Measurements from ENCODE around the gene ZSWIM6. TPM values are rescaled to one million over a fixed set of nuclear protein-coding genes. Genes with fewer than 3 reads are reported as not detected.

Gene ZSWIM6
- total RNA-seq, 1 donor from 2014 or later, result 5.9 TPM

DNA sequence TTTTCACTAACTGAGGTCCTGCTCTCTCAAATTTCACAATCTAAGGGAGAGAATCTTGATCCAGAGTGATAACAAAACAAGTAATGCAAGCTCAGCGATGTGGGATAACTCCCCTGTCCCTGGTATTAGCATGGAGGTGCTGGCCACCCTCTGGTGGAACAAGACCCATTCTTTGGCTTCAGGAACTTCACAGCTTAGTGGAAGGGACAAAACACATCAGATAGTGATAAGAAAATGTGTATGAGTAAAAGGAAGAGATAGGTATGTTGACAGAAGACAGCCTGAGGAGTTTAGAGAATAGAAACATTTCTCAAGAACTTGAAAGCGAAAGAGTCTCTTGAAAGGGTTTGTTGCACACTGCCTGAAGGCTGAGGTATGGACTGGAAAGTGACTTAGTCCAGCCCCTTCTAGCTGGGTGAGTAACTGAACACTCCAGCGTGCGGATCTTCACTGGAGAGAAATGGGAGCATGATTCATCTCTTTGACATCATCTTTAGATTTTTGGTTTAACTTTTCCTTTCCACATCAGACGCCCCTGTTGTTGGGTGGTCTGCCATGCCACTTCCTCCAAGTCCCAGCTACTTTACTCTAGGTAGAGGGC is 25.4 kb upstream of the ZSWIM6 start:
- intact Hi-C loops (cut with micrococcal nuclease), result loop anchor here (2.0 kb wide), 1 partner anchor 22 kb away; no protein-coding TSS in a partner anchor

DNA sequence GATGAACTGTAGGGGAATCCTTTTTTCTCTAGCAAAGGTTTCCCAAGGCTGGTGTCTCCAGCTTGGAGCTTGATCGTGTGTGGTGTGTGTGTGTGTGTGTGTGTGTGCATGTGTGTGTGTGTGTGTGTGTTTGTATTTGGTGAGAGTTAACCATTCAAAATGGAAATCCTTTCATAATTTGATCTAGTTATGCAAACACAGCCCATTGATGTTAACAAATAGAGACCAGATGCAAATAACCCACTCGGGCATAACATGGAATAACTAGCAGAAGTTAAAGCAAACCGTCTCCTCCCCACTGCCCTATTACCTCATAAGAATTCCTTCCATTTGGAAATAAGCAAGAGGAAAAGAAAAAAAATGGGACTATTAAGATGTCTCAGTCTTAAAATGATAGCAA is 24.9 kb upstream of the ZSWIM6 start:
- intact Hi-C loops (cut with micrococcal nuclease), result loop anchor here (2.0 kb wide), 1 partner anchor 22 kb away; no protein-coding TSS in a partner anchor

GRCh38 chr5:61307611-61308010 is 24.4 kb upstream of the ZSWIM6 start:
- intact Hi-C loops (cut with micrococcal nuclease), result loop anchor here (2.0 kb wide), 1 partner anchor 21 kb away; no protein-coding TSS in a partner anchor

- intact Hi-C loops (cut with micrococcal nuclease), result no loop called here
These were observed 23.3 kb upstream of the ZSWIM6 start for GRCh38 chr5:61308712-61309111.

DNA sequence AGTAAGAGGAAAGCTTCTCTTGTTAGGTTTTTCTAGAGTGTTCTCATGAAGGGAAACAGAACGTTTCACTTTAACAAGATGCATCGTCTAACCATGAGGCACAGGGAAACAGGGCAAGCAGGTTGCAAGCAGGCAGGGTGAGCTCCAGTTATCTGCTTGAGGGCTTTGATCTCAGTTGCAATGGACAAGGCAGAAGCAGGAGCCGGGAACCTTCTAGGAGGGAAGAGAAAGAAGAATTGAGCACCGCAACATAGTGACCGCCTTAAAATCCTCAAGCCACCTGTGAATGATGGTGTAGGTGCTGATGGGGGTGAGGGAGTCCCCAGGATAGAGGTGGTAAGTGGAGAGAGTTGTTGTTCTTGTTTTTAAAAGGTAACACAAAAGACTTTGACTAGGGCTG is 22.9 kb upstream of the ZSWIM6 start:
- intact Hi-C loops (cut with micrococcal nuclease), result no loop called here

DNA sequence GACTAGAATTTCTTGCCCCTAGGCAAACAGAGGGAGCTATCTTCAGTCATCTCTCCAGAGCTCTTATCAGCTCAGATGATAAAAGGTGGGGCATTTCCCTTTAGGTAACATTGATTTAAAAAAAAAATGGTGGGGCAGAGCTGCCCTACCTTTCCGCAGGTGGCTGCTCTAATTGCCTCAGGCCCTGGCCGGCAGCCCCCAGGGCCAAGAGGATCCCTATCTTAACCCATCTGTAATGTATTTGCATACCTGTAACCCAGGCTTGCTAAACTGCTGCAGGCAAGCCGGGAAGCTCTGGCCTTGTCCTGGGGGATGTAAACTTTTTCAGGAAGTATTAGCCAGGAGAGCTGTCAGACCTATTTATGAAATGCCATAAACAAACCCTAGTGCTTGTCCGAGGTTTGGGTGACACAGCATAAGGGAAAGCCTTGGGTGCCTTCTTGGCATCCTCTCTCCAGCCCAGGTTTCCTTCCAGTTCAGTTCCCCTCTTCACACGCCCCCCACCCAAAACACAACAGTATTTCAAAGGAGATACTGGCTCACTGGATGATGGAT is 20.9 kb upstream of the ZSWIM6 start:
- intact Hi-C loops (cut with micrococcal nuclease), result no loop called here

DNA sequence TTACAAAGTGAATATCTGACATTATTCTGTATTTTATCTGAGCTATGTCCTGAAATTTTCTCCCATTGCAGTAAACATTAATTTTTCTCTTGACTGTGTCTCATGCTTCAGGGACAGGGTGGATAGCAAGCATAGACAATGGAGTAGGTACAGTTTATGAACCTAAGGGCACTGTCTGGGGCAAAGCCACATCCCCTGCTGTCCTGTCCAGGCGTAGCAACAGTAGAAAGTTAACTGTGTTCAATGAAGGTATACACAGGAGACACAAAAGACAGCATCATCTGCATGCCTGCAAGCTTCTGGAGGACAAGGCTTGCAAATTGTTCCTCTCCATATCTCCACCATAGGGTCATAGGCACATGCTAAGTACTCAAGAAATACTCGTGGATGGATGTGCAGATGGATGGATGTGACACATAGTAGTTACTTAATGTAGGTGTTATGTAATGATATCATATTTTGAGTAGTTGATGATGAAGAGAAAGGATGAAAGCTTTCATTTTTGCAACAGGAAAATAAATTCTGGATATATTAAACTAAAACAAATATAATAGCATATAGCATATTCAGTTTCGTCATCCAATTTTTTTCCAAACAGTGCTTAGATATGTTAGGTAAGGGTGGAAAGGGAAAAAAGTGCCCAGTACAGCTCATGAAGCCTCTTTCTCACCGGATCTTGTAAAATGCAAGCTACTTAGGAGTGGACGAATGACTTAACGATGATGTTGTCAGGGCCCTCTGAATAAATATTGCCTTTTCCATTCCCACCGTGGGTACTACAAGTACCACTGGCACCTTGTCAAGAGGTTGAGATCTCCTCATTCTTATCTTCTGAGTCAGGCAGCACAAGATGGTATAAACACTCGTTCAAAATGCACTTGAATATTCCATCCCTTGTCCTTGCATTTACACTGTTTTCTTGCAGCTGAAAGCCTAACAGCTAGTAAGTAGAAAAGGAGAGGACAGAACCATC is 19.9 kb upstream of the ZSWIM6 start:
- intact Hi-C loops (cut with micrococcal nuclease), result no loop called here

DNA sequence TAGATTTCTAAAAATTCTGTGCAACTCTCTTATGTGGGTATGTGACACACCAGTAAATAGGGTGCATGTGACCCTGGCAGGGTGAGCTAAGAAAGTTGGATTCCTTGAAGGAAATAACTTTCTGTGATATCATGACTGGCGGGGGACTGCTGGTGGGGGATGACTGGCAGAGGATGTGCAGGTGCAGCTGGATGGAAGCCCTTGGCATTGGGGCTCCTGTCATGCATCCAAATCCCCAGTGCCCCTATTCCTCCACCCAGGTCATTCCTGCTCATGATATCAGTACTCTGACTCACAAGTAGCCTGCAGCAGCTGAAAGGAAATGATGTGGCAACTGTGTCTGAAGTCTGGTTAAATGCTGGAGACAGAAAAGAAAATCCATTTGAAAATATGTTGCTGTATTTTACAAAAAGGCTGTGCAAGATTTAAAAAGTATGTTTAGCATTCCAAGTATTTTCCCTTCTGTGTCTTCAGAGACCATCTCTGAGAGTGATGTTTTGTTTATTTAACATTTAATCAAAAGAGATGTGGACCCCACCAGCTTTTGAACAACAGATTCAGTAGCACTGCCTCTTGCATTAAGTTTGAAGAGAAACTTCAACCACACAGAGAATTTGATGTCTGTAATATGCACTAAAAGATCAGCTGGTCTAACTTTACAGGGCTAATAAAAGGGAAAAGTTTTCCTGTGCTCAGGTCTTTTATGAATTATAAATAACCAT is 17.9 kb upstream of the ZSWIM6 start:
- intact Hi-C loops (cut with micrococcal nuclease), result no loop called here

- intact Hi-C loops (cut with micrococcal nuclease), result no loop called here
These were observed 13.7 kb upstream of the ZSWIM6 start for GRCh38 chr5:61318376-61318775.

DNA sequence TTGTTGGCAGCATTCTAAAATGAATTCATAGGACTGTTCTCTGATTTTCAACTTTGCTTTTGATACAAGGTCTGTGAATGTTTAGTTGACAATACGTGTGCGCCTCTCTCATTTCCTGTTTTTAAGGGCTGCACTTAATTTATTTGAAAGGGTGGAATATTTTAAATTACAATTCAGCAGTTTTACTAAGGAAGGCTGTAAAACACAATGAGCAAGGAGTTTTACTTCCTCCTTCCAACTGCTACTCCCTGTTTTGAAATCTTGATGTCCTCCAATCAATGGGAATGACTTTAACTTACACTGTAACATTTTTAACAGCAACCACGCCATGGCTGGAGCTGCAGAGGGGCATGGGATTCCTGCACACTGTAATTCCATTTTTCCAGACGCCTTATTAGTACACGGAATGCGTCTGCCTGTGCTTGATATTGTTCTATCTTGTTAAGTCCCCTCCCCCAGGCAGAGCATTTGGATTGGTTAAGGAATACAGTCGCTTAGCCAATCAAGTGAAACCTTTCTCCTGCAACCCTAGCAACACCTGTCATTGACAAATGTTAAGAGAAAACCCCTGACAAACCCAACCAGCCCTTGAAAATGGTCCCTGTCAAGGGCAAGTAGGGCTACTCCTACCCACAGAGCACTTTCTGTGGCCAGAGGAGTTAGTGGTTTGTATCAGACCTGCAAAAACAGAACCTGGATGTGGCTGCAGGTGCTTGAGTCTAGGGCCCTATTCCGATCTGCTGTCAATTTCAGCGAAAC is 12.5 kb upstream of the ZSWIM6 start:
- intact Hi-C loops (cut with micrococcal nuclease), result no loop called here

DNA sequence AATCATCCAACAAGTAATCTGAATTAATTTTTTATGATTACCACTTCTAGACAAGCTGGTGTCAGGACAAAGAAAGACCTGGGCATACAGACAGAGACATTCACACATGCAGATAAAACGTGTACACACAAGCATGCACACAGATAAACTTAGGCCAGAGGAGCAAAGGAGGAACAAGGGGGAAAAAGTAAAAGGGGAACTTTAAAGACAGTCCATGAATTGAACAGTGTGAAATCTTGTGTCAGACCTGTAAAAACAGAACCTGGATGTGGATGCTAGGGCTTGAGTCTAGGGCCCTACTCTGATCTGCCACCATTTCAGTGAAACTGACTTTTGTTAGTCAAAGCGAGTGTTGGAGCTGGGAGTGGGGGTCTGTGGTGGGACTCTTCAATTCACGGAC is 11.2 kb upstream of the ZSWIM6 start:
- intact Hi-C loops (cut with micrococcal nuclease), result no loop called here

DNA sequence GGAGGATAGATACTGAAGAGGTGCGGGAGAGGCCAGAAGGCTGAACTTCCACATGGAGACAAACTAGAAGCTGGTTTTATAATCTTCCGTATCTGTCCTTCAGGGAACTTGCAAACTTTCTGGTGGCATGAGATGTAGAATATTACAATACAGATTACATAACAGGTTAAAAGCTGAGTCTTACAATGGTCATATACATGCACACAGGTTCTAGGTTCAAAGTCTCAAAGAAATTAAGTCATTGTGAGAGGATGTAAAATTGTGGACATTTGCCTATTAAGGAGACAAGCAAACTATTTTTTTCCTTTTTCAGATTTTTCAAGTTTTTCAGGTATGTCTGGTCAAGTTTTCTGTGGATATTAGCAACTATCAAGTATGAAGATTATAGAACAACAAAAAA is 10.4 kb upstream of the ZSWIM6 start:
- intact Hi-C loops (cut with micrococcal nuclease), result no loop called here

DNA sequence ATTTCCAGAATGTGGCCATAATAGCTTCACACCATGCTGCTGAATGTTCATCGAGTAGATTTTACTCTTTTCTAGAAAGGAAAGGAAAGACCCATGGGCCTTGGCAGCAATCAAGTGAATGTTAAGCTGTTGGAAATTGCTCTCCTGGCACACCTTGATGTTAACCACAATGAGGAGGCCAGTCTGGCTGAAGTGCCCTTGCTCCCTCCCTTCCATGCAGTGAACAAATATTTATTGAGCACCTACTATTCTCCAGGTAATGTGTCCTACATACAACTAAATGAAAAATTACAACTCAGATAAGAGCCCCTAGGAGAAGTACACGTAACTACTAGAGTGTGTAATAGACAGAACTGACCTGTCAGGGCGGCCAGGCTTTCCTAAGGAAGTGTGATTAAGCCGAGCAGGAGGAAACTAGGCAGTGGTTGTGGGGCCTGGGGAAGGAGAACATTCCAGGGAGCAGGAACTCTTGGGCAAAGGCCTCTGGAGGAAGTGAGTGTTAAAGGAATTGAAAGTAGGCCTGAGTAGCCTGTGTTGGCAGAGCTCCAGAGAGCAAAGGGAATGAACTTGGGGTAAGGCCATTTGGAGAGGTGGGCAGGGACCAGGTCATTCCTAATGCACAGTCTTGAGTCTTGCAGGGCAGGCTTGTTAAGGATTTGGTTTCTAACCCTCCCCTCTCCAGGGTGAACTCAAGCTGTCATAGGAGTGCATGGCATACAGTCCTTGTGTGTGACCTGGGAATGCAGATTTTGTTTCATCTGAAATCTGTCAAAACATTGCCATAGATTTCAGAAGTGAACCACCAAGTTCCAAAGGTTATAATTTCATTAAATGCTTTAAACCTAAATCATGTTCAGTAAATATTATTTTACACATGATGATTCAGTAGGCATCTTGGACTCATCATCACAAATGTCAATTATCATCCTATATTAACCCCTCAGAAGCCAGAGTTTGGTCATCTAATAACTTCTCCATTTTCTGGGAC is 9.0 kb upstream of the ZSWIM6 start:
- intact Hi-C loops (cut with micrococcal nuclease), result no loop called here

DNA sequence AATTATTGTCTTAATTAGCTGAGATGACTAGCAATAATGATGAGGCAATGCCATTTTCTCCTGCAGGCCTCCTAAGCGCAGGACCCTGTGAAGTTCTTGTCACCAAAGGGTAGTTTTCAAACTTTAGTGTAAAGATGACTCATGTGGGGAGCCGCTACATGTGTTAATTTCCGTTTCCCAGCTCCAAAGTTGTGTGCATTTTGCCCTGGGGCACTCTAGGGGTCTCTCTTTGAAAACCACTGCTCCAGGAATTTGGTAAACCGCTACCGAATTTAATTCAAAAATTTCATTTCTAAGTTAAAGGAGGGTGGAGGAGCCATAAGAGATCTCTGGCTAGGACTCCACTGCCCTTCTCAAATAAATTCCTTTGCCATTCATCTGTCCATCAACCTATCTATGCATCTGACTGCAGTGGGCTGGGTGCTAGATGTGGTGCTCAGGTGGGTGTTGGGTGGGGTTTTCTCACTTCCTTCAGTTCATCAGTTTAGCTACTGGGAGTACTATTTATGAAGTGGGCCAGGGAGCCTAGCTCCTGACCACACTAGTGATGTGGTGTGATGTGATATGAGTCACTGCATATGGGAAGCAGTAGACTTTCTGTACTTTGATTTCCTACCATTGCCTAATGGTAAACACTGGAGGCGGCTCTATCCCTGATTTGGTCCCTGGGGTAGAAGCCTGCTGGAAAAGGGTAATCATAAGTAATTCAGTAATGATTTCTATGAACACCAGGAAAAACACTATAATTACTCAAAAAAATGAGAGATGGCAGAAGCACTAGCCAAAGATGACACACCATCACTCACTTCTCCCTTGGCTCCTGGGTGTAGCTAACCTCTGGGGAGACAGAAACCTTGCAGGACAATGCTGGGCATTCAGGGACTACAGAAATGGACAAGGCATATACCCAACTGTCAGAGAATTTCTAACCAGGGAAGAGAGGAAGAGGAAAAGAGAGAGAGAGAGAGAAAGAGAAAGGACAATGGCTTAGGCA is 4.0 kb upstream of the ZSWIM6 start:
- intact Hi-C loops (cut with micrococcal nuclease), result loop anchor here (2.0 kb wide), 1 partner anchor 21 kb away; no protein-coding TSS in a partner anchor

- intact Hi-C loops (cut with micrococcal nuclease), result loop anchor here (2.0 kb wide), 1 partner anchor 22 kb away; no protein-coding TSS in a partner anchor
These were observed 3.1 kb upstream of the ZSWIM6 start for GRCh38 chr5:61328791-61329549.

DNA sequence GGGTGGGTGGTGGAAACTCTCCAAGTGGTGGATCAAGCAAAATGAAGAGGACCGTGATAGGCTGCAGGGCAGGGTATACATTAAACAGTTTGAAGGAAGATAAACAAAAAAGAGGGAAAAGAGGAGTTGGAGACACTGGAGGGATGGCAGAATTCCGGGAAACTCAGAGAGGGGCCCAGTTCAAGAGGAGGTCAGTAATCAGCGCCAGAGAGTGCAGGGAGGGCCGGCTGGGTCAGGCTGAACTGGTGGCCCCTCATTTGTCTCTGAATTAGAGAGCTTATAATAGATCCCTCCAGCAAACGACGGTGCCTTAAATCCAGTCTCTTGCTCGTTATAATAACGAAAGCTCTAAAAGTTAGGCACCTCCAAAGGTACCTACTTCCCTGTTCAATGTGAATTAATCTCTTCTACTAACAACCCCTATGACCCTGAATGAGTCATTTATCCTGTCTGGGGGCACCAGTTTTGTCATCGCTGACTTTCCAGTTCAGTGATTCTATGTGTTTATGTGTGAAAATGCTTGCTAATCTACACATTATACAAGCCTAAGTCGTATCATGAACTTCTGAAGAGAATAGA is 2.4 kb upstream of the ZSWIM6 start:
- intact Hi-C loops (cut with micrococcal nuclease), result loop anchor here (2.0 to 10.0 kb wide), 5 partner anchors 23 to 1248 kb away; partner anchors contain the start of gene LRRC70

- intact Hi-C loops (cut with micrococcal nuclease), result loop anchor here (2.0 to 10.0 kb wide), 4 partner anchors 276 to 1247 kb away; partner anchors contain the start of gene LRRC70
These were observed 1.7 kb upstream of the ZSWIM6 start for GRCh38 chr5:61330341-61330844.

All from T-helper 1 cell treated with Interleukin-12 subunit alpha and Interleukin-12 subunit beta and Interleukin-4 antibody, amounts not matched to agents 30 ng/mL and 1 ng/mL, for 36 hours (primary cell).